ENCODE measurements around the gene DMAC2. TPM values are rescaled to one million over a fixed set of nuclear protein-coding genes. Genes with fewer than 3 reads are reported as not detected.
A peak's percentile ranks its signal among the peaks of the same experiment; 100 is the strongest.
"Not testable (repeated sequence)": the region's sequence is repeated elsewhere in the genome, so short reads cannot be mapped to it uniquely, and the experiment has no call there.

Gene DMAC2
- total RNA-seq, 2 donors from 2014 or later, result 24.1 to 27.9 TPM

- Mint-ChIP-seq H3K36me3 (ENCODE audit: low read depth) (no peaks in the 10 kb centered on the region), H3K4me1 (peaks cover 41% of the 10 kb centered on the region), H3K4me3 (peak within 1 kb of the TSS; percentile 97), H3K27ac (peak within 1 kb of the TSS; percentile 100), H3K27me3 (no peaks in the 10 kb centered on the region)
- peak; percentile 98 for ATAC-seq
- H3K9me3 ChIP-seq (ENCODE audit: control insufficient read depth, low read length, poor library complexity, severe bottlenecking), result no peaks in the 10 kb centered on the region
- DNase-seq, result peak; percentile 97 to 99 (median 99)
These were observed 42.3 kb downstream of the DMAC2 start, which contains the start of the genes BCKDHA and EXOSC5 for GRCh38 chr19:41397086-41398049. TSS of gene BCKDHA (plus strand) at chr19:41397818. CDS start at chr19:41397828, 10 bp downstream. TSS of gene EXOSC5 (minus strand) at chr19:41397359. CDS start at chr19:41397328, 31 bp downstream.

- no peak for ATAC-seq
- peak overlapping the region; percentile 100 for H3K27ac Mint-ChIP-seq
- H3K4me3 Mint-ChIP-seq, result peak overlapping the region; percentile 97
- no peaks in the 10 kb centered on the region for H3K27me3 Mint-ChIP-seq
- DNase-seq, result no peak
- H3K4me1 Mint-ChIP-seq, result peaks cover 34% of the 10 kb centered on the region
- no peaks in the 10 kb centered on the region for H3K9me3 ChIP-seq (ENCODE audit: control insufficient read depth, low read length, poor library complexity, severe bottlenecking)
- no peaks in the 10 kb centered on the region for H3K36me3 Mint-ChIP-seq (ENCODE audit: low read depth)
These were observed 44.4 kb downstream of the DMAC2 start for GRCh38 chr19:41395355-41395754.

GRCh38 chr19:41392775-41393174 lies 46.9 kb downstream of the DMAC2 start:
- H3K9me3 ChIP-seq (ENCODE audit: control insufficient read depth, low read length, poor library complexity, severe bottlenecking), result no peaks in the 10 kb centered on the region
- H3K4me3 Mint-ChIP-seq, result no peak overlapping the region
- H3K27ac Mint-ChIP-seq, result no peak overlapping the region

GRCh38 chr19:41391618-41392017 lies 48.1 kb downstream of the DMAC2 start:
- Mint-ChIP-seq H3K27me3 (no peaks in the 10 kb centered on the region), H3K27ac (peak overlapping the region; percentile 27), H3K4me3 (no peak overlapping the region), H3K36me3 (ENCODE audit: low read depth) (no peaks in the 10 kb centered on the region), H3K4me1 (peaks cover 14% of the 10 kb centered on the region)
- no peaks in the 10 kb centered on the region for H3K9me3 ChIP-seq (ENCODE audit: control insufficient read depth, low read length, poor library complexity, severe bottlenecking)
- ATAC-seq (no peak), DNase-seq (no peak)

More at GRCh38 chr19:41392775-41393174, 46.9 kb downstream of the DMAC2 start:
- Mint-ChIP-seq H3K27me3 (no peaks in the 10 kb centered on the region), H3K36me3 (ENCODE audit: low read depth) (no peaks in the 10 kb centered on the region), H3K4me1 (peaks cover 18% of the 10 kb centered on the region)
- no peak for ATAC-seq
- no peak for DNase-seq

- H3K9me3 ChIP-seq (ENCODE audit: control insufficient read depth, low read length, poor library complexity, severe bottlenecking), result no peaks in the 10 kb centered on the region
- Mint-ChIP-seq H3K4me1 (peaks cover 3% of the 10 kb centered on the region), H3K36me3 (ENCODE audit: low read depth) (no peaks in the 10 kb centered on the region), H3K27ac (peak overlapping the region; percentile 49), H3K27me3 (no peaks in the 10 kb centered on the region), H3K4me3 (no peak overlapping the region)
- DNase-seq, result no peak
- ATAC-seq, result no peak
These were observed 53.3 kb downstream of the DMAC2 start for GRCh38 chr19:41386442-41386841.

- Mint-ChIP-seq H3K27ac (peak overlapping the region; percentile 61), H3K4me1 (peaks cover 3% of the 10 kb centered on the region), H3K27me3 (no peaks in the 10 kb centered on the region), H3K36me3 (ENCODE audit: low read depth) (no peaks in the 10 kb centered on the region), H3K4me3 (no peak overlapping the region)
- no peaks in the 10 kb centered on the region for H3K9me3 ChIP-seq (ENCODE audit: control insufficient read depth, low read length, poor library complexity, severe bottlenecking)
- ATAC-seq (no peak), DNase-seq (no peak)
These were observed 55.4 kb downstream of the DMAC2 start for GRCh38 chr19:41384351-41384750.

GRCh38 chr19:41381536-41381935 lies 58.2 kb downstream of the DMAC2 start:
- not testable (repeated sequence) for H3K36me3 Mint-ChIP-seq (ENCODE audit: low read depth)

More at GRCh38 chr19:41381536-41381935, 58.2 kb downstream of the DMAC2 start:
- not testable (repeated sequence) for H3K4me1 Mint-ChIP-seq; H3K9me3 ChIP-seq (ENCODE audit: control insufficient read depth, low read length, poor library complexity, severe bottlenecking); H3K27me3 Mint-ChIP-seq; H3K4me3 Mint-ChIP-seq; ATAC-seq; DNase-seq
- peak overlapping the region; percentile 53 for H3K27ac Mint-ChIP-seq

Other genes with a start within 250 kb of the DMAC2 start
- 1 to 10 TPM in 1 of 2 donors, under 1 TPM in 1; 0.75 to 1.1 TPM for gene CYP2S1, start 246.7 kb downstream of the DMAC2 start, total RNA-seq
- under 1 TPM; 0.22 to 0.44 TPM for gene AXL, start 220.7 kb downstream of the DMAC2 start, total RNA-seq
- gene HNRNPUL1, start 175.5 kb downstream of the DMAC2 start, total RNA-seq, result 100 to 1,000 TPM; 316 to 329 TPM
- 10 to 100 TPM; 34.7 to 35.4 TPM for gene CCDC97, start 129.7 kb downstream of the DMAC2 start, total RNA-seq
- gene TGFB1, start 86.0 kb downstream of the DMAC2 start, total RNA-seq, result 100 to 1,000 TPM; 408 to 431 TPM
- gene B9D2, start 75.8 kb downstream of the DMAC2 start, total RNA-seq, result 10 to 100 TPM; 37.1 to 41.4 TPM
- gene TMEM91, start 63.4 kb downstream of the DMAC2 start, total RNA-seq, result 10 to 100 TPM in 1 of 2 donors, 1 to 10 TPM in 1; 6.9 to 35.0 TPM
- 10 to 100 TPM; 12.0 to 13.0 TPM for gene EXOSC5, start 42.6 kb downstream of the DMAC2 start, total RNA-seq
- 10 to 100 TPM; 13.2 to 14.7 TPM for gene BCKDHA, start 42.1 kb downstream of the DMAC2 start, total RNA-seq
- gene B3GNT8, start 12.5 kb downstream of the DMAC2 start, total RNA-seq, result 1 to 10 TPM; 3.4 to 4.8 TPM
- gene ERICH4, start 3.2 kb upstream of the DMAC2 start, total RNA-seq, result not detected
- gene CEACAM21, start 136.3 kb upstream of the DMAC2 start, total RNA-seq, result 10 to 100 TPM; 40.5 to 44.4 TPM
- under 1 TPM; 0.31 to 0.92 TPM for gene CEACAM4, start 187.2 kb upstream of the DMAC2 start, total RNA-seq
- not detected for gene CEACAM7, start 248.4 kb upstream of the DMAC2 start, total RNA-seq